Sciatic nerve (tissue), 2 donors: Measurements from ENCODE around the gene YBEY. TPM values are rescaled to one million over a fixed set of nuclear protein-coding genes. Genes with fewer than 3 reads are reported as not detected.
"Not testable (repeated sequence)": the region's sequence is repeated elsewhere in the genome, so short reads cannot be mapped to it uniquely, and the experiment has no call there.

Experiments used
- ATAC-seq: fragments of 200-7000 bp; cut with Tn5 transposase; one replicate; pipeline ENCODE4 v1.9.1; 2020; ENCODE audit warnings: mild to moderate bottlenecking, moderate library complexity
- DNase-seq: peaks from one replicate; pipeline ENCODE4 v3.0.0-alpha.2; 2020; ENCODE audit warnings: low spot score
- intact Hi-C: fragments of 100-400 bp; cut with DNase I; formaldehyde crosslinking; loops from one replicate; pipeline ENCODE4 v1.14.2; 2022
- total RNA-seq: library from RNA; stranded (reverse); fragmentation: NEBNext Ultra II Directional; extraction: Animal tissue kit (Norgen Biotek cat#: 25700); gene quantifications from one replicate; pipeline ENCODE4 v1.2.1, GENCODE V29; 2021
- donor health status: DM: no; HTN: no; CAD: no.
- donor health status: DM: no; HTN: no; CAD: no.

YBEY gene
- total RNA-seq, 1 donor from 2014 or later = 12.7 TPM

GRCh38 chr21:46295996-46296752, 10.0 kb downstream of the YBEY start:
- DNase-seq (peak; percentile 93), ATAC-seq (peak; percentile 98)
- intact Hi-C loops = no loop called here

- DNase-seq (peak; percentile 68), ATAC-seq (peak; percentile 40)
- intact Hi-C loops = no loop called here
These were observed 11.5 kb downstream of the YBEY start for GRCh38 chr21:46297338-46298271.

- ATAC-seq (no peak), DNase-seq (no peak)
- intact Hi-C loops = no loop called here
These were observed 13.0 kb downstream of the YBEY start for GRCh38 chr21:46299167-46299566.

- no peak for ATAC-seq
- no peak for DNase-seq
- intact Hi-C loops = no loop called here
These were observed 15.6 kb downstream of the YBEY start for GRCh38 chr21:46301759-46302158.

- DNase-seq (no peak), ATAC-seq (no peak)
- intact Hi-C loops = no loop called here
These were observed 18.3 kb downstream of the YBEY start for GRCh38 chr21:46304437-46304836.

GRCh38 chr21:46304955-46305354, 18.8 kb downstream of the YBEY start:
- intact Hi-C loops = no loop called here
- DNase-seq (no peak), ATAC-seq (no peak)

GRCh38 chr21:46307625-46308024, 21.5 kb downstream of the YBEY start:
- no peak for DNase-seq
- ATAC-seq = no peak
- intact Hi-C loops = no loop called here

GRCh38 chr21:46308431-46308830, 22.3 kb downstream of the YBEY start:
- intact Hi-C loops = no loop called here
- no peak for DNase-seq
- ATAC-seq = no peak

- intact Hi-C loops, DNase-seq: not testable (repeated sequence)
These were observed 24.1 kb downstream of the YBEY start for GRCh38 chr21:46310260-46310659.

GRCh38 chr21:46311568-46311967, 25.4 kb downstream of the YBEY start:
- ATAC-seq (no peak), DNase-seq (no peak)
- intact Hi-C loops = no loop called here

More at GRCh38 chr21:46310260-46310659, 24.1 kb downstream of the YBEY start:
- not testable (repeated sequence) for ATAC-seq

GRCh38 chr21:46312949-46313348, 26.8 kb downstream of the YBEY start:
- DNase-seq = no peak
- ATAC-seq = no peak
- intact Hi-C loops = no loop called here

- DNase-seq = no peak
- ATAC-seq = no peak
- intact Hi-C loops = no loop called here
These were observed 28.4 kb downstream of the YBEY start for GRCh38 chr21:46314441-46315020.

GRCh38 chr21:46316708-46317324, 30.7 kb downstream of the YBEY start:
- ATAC-seq = no peak
- DNase-seq = no peak
- intact Hi-C loops = no loop called here

- intact Hi-C loops = no loop called here
- ATAC-seq (no peak), DNase-seq (no peak)
These were observed 31.7 kb downstream of the YBEY start for GRCh38 chr21:46317710-46318463.

GRCh38 chr21:46318464-46318845, 32.3 kb downstream of the YBEY start:
- ATAC-seq (no peak), DNase-seq (no peak)
- intact Hi-C loops = no loop called here

GRCh38 chr21:46319186-46319585, 33.0 kb downstream of the YBEY start:
- DNase-seq = no peak
- intact Hi-C loops = no loop called here
- no peak for ATAC-seq

- intact Hi-C loops = no loop called here
- no peak for ATAC-seq
- DNase-seq = no peak
These were observed 34.2 kb downstream of the YBEY start for GRCh38 chr21:46320331-46320801.

- no peak for ATAC-seq
- no peak for DNase-seq
- intact Hi-C loops = no loop called here
These were observed 36.4 kb downstream of the YBEY start for GRCh38 chr21:46322351-46323226.
